Measurements from ENCODE around the gene SPDEF.

SPDEF gene

DNA sequence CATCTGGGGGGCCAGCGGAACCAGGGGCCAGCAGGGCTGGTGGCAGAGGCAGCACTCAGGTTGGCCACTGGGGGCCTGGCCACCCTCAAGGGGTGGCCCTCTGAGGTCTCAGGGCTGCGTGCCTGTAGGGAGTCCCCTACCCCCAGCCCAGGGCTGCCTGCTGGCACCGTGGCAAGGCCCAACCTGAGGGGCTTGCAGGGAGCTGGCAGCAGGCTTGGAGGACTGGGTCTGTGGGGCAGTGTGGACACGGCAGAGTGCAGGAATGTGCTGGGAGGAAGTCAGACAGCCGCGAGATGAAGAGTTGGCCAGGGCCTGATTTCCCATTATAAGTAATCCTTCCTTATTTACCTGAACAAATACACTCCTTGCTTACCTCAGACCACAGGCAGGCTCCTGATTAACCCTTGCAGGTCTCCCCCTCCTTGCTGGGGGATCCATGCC lies at the start of gene SPDEF:
SPDEF (minus strand) TSS at position 299 of the 441 bp plus-strand sequence. CDS start 11,874 bp downstream, outside the sequence.
- Histone ChIP-seq H3K27ac (no peak within 1 kb of the TSS), H3K4me3 (no peak within 1 kb of the TSS), H3K36me3 (ENCODE audit: insufficient read depth, low read length) (no peaks in the 10 kb centered on the region), H3K9me3 (ENCODE audit: low read depth, low read length) (no peaks in the 10 kb centered on the region), H3K9ac (ENCODE audit: insufficient read length) (no peak within 1 kb of the TSS)
- TF ChIP-seq FOXP2 (optimal IDR thresholded peaks at IDR 0.05; ENCODE audit: control extremely low read depth, extremely low read length, insufficient read depth) (no peak), POLR2AphosphoS5 (IDR thresholded peaks at IDR 0.05; ENCODE audit: borderline replicate concordance, low read depth, low read length) (no peak), EZH2 (IDR thresholded peaks at IDR 0.05) (no peak)
- DNase-seq (ENCODE audit: low read depth, low spot score), result no peak

DNA sequence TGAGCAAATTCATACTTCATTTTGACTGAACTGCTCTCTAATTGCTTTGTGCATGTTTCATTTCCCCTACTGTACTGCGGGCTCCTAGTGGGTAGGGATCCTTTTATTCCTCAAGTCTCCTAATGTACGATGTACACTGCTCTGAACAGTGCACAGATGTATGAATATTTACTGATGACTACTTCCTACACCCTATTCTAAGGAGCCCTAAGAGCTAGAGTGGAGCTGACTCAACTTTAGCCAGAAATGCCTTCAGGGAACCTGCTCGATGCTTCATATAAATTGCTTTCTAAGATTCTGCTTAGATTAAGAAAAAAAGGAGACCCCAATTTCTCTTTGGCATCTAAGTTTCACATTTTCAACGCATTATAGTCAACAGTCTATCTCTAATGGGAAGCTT lies 47.6 kb upstream of the SPDEF start:
- H3K4me3 ChIP-seq, result no peak overlapping the region
- H3K9ac ChIP-seq (ENCODE audit: insufficient read length), result no peak overlapping the region
- no peak overlapping the region for H3K27ac ChIP-seq
- no peaks in the 10 kb centered on the region for H3K36me3 ChIP-seq (ENCODE audit: insufficient read depth, low read length)
- DNase-seq (ENCODE audit: low read depth, low spot score), result no peak
- TF ChIP-seq FOXP2 (optimal IDR thresholded peaks at IDR 0.05; ENCODE audit: control extremely low read depth, extremely low read length, insufficient read depth) (no peak), EZH2 (IDR thresholded peaks at IDR 0.05) (no peak), POLR2AphosphoS5 (IDR thresholded peaks at IDR 0.05; ENCODE audit: borderline replicate concordance, low read depth, low read length) (no peak)
- no peaks in the 10 kb centered on the region for H3K9me3 ChIP-seq (ENCODE audit: low read depth, low read length)

DNA sequence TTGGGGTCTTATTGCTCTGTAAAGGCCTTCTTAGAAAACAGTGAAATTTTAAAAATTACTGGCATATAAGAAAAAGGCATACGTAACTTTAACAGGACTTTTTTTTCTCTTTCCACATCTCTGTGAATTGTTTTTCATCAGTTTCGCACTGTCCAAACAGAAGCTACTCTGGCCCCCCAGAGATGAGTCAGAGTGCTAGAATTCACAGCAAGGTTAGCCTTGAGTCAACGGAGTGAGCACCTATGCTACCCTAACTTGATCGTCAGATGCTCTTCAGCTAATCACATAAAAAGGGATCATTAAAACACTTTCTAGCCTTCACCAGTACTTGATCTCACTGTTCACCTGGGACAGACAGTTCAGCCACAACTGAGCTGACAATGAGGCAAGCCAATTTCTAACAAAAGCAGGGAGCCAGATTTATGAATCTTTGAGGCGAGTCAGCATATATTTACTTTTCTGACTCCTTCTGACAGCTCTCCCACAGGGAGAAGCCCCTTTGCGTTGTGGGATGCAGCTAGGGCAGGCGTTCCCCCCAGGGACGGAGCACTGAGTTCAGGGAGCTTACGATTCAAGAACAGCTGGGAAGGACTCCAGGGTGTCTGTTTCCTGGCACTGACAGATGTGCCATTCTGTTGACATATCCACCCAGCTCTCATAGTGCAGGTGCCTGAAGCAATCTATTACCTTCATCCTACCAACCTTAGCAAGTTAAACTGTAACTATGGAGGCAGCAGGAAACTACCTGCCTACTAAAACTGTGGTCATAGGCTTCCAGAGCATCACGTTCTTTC lies 46.4 kb upstream of the SPDEF start:
- Histone ChIP-seq H3K27ac (no peak overlapping the region), H3K4me3 (no peak overlapping the region), H3K9me3 (ENCODE audit: low read depth, low read length) (no peaks in the 10 kb centered on the region), H3K36me3 (ENCODE audit: insufficient read depth, low read length) (no peaks in the 10 kb centered on the region), H3K9ac (ENCODE audit: insufficient read length) (no peak overlapping the region)
- no peak for DNase-seq (ENCODE audit: low read depth, low spot score)
- TF ChIP-seq EZH2 (IDR thresholded peaks at IDR 0.05) (no peak), FOXP2 (optimal IDR thresholded peaks at IDR 0.05; ENCODE audit: control extremely low read depth, extremely low read length, insufficient read depth) (no peak), POLR2AphosphoS5 (IDR thresholded peaks at IDR 0.05; ENCODE audit: borderline replicate concordance, low read depth, low read length) (no peak)

DNA sequence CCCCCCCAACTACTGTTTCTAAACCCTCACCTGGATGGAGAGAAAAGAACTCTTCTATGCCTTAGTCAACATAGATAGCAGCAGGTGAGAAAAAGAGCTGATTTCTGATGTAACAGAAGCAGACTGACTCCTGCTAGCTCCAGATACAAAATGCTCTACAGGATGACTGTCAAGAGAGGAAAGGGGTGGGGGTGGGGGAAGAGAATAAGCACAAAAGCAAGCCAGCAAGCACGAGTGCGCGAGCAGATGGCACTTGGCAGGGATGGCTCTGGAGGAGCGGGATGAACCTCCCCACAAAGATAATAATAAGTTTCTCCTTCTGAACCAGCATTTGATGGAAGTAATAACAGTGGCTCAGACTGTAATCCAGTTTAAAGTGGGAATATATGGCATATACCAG lies 45.6 kb upstream of the SPDEF start:
- Histone ChIP-seq H3K9ac (ENCODE audit: insufficient read length) (no peak overlapping the region), H3K9me3 (ENCODE audit: low read depth, low read length) (no peaks in the 10 kb centered on the region), H3K36me3 (ENCODE audit: insufficient read depth, low read length) (no peaks in the 10 kb centered on the region), H3K27ac (no peak overlapping the region), H3K4me3 (no peak overlapping the region)
- TF ChIP-seq POLR2AphosphoS5 (IDR thresholded peaks at IDR 0.05; ENCODE audit: borderline replicate concordance, low read depth, low read length) (no peak), FOXP2 (optimal IDR thresholded peaks at IDR 0.05; ENCODE audit: control extremely low read depth, extremely low read length, insufficient read depth) (no peak), EZH2 (IDR thresholded peaks at IDR 0.05) (no peak)
- no peak for DNase-seq (ENCODE audit: low read depth, low spot score)

DNA sequence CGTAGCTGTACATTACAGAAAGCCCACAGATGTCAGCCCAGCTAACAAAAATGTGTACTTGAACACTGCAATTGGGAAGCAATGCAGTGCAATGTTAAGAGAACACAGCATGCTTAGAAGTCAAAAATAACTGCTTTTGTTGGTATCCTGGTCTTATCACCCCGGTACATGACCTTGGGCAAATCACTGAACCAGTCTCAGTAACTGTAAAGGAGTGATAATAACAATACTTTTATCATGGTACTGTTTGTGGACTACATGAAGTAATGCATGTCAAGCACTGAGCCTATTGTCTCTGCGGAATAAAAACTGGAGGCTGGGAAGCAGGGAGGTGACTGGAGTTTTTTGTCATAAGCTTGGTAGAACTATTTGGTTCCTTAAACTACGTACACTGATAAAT lies 44.7 kb upstream of the SPDEF start:
- H3K27ac ChIP-seq, result no peak overlapping the region
- no peak for DNase-seq (ENCODE audit: low read depth, low spot score)
- H3K9ac ChIP-seq (ENCODE audit: insufficient read length), result no peak overlapping the region
- TF ChIP-seq EZH2 (IDR thresholded peaks at IDR 0.05) (no peak), FOXP2 (optimal IDR thresholded peaks at IDR 0.05; ENCODE audit: control extremely low read depth, extremely low read length, insufficient read depth) (no peak), POLR2AphosphoS5 (IDR thresholded peaks at IDR 0.05; ENCODE audit: borderline replicate concordance, low read depth, low read length) (no peak)
- no peaks in the 10 kb centered on the region for H3K9me3 ChIP-seq (ENCODE audit: low read depth, low read length)
- H3K36me3 ChIP-seq (ENCODE audit: insufficient read depth, low read length), result no peaks in the 10 kb centered on the region
- no peak overlapping the region for H3K4me3 ChIP-seq

DNA sequence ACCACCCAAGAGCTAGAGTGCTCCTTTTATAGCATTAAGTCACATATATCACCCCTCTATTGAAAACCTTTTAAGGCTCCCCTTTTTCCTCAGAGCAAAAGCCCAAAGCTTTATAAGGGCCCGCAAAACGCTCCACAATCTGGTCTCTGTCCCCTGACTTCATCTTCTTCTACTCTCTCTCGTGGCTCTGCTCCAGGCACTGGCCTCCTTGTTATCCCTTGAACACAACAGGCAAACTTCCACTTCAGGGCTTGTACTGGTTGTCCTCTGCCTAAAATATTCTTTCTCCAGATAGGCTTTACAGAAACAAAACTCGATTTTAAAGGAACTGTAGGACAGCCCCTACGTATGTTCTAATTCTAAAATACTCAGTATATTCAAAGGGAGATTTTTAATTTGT lies 44.0 kb upstream of the SPDEF start:
- no peak overlapping the region for H3K4me3 ChIP-seq
- no peak for DNase-seq (ENCODE audit: low read depth, low spot score)
- H3K36me3 ChIP-seq (ENCODE audit: insufficient read depth, low read length), result no peaks in the 10 kb centered on the region
- TF ChIP-seq POLR2AphosphoS5 (IDR thresholded peaks at IDR 0.05; ENCODE audit: borderline replicate concordance, low read depth, low read length) (no peak), FOXP2 (optimal IDR thresholded peaks at IDR 0.05; ENCODE audit: control extremely low read depth, extremely low read length, insufficient read depth) (no peak), EZH2 (IDR thresholded peaks at IDR 0.05) (no peak)
- H3K9ac ChIP-seq (ENCODE audit: insufficient read length), result no peak overlapping the region
- no peak overlapping the region for H3K27ac ChIP-seq
- H3K9me3 ChIP-seq (ENCODE audit: low read depth, low read length), result no peaks in the 10 kb centered on the region

DNA sequence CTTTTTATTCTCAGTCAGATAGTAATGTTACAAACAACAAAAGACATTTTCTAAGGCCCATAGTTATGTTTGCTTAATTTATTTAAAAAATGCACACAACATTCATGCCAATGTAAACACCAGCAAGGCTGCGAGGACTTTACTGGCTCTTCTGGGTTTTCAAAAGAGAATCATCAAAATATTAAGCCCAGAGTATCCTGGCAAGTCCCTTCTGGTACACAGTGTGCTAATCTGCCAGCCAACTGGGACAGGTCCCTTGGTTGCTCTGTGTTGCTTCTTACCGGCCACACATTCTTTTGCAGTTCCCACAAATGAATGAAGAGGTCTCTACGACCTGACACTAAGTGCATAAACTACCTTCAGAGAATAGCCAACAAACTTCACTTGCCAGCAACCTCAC lies 42.6 kb upstream of the SPDEF start:
- Histone ChIP-seq H3K9ac (ENCODE audit: insufficient read length) (no peak overlapping the region), H3K4me3 (no peak overlapping the region), H3K9me3 (ENCODE audit: low read depth, low read length) (no peaks in the 10 kb centered on the region), H3K27ac (no peak overlapping the region), H3K36me3 (ENCODE audit: insufficient read depth, low read length) (no peaks in the 10 kb centered on the region)
- TF ChIP-seq POLR2AphosphoS5 (IDR thresholded peaks at IDR 0.05; ENCODE audit: borderline replicate concordance, low read depth, low read length) (no peak), EZH2 (IDR thresholded peaks at IDR 0.05) (no peak), FOXP2 (optimal IDR thresholded peaks at IDR 0.05; ENCODE audit: control extremely low read depth, extremely low read length, insufficient read depth) (no peak)
- DNase-seq (ENCODE audit: low read depth, low spot score), result no peak

DNA sequence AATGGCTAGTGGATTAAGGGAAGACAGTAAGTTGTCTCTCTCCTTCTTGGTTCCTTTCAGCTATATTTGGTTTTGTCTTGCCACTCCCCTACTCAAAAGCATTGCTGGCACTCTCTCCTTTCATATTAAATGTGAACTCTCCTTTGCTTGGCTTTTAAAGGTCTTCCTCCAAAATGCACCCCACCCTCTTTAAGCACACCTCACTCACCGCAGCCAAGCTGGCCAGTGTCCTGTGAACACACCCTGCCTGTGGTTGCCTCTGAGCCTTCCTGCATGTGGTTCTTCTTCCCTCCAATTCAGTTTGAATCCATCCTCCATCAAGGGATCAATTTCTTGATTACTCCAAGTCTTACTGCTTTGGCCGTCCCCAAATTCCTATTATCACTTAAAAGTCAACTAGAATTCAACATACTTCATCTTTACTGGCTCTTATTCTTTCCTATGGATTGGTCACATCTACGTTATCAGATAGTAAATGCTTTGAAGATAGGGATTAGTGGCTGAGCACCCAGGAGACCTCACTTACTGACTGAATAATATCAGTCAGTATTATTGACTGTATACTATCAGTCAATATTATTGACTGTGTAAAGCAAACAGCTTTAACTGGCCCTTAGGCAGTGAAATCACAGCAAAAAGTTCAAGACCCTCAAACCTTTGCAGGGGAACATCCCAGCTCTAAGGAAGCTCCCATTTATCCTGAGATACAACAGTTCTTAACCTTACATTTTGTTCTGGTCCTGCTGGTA lies 41.6 kb upstream of the SPDEF start:
- Histone ChIP-seq H3K9me3 (ENCODE audit: low read depth, low read length) (no peaks in the 10 kb centered on the region), H3K4me3 (no peak overlapping the region), H3K36me3 (ENCODE audit: insufficient read depth, low read length) (no peaks in the 10 kb centered on the region), H3K9ac (ENCODE audit: insufficient read length) (no peak overlapping the region), H3K27ac (no peak overlapping the region)
- TF ChIP-seq POLR2AphosphoS5 (IDR thresholded peaks at IDR 0.05; ENCODE audit: borderline replicate concordance, low read depth, low read length), result no peak
- TF ChIP-seq FOXP2 (optimal IDR thresholded peaks at IDR 0.05; ENCODE audit: control extremely low read depth, extremely low read length, insufficient read depth), result no peak
- TF ChIP-seq EZH2 (IDR thresholded peaks at IDR 0.05), result no peak
- no peak for DNase-seq (ENCODE audit: low read depth, low spot score)
